Trophoblast cell (in vitro differentiated cells and primary cell): Measurements from ENCODE around the gene KNSTRN.
A peak's percentile ranks its signal among the peaks of the same experiment; 100 is the strongest.

Source experiments
- DNase-seq, 2 donors: peaks; one replicate each; pipeline ENCODE4 v3.0.0-alpha.2; 2016
- H2AFZ ChIP-seq: 2 replicates; pipeline ENCODE4 v1.6.1; 2013; ENCODE audit warnings: low read length, moderate library complexity, mild to moderate bottlenecking; ENCODE audit not compliant: insufficient read depth, poor library complexity
- H2AK5ac ChIP-seq: 2 replicates; pipeline ENCODE4 v1.6.1; 2013; ENCODE audit warnings: mild to moderate bottlenecking, low read length
- H2BK120ac ChIP-seq: 2 replicates; pipeline ENCODE4 v1.6.1; 2013; ENCODE audit warnings: low read length, mild to moderate bottlenecking, moderate library complexity; ENCODE audit not compliant: insufficient read depth, poor library complexity
- H2BK12ac ChIP-seq: 2 replicates; pipeline ENCODE4 v1.6.1; 2013; ENCODE audit warnings: mild to moderate bottlenecking, low read length, moderate library complexity
- H2BK5ac ChIP-seq: 2 replicates; pipeline ENCODE4 v1.6.1; 2013; ENCODE audit warnings: low read length, low read depth, moderate library complexity, mild to moderate bottlenecking; ENCODE audit not compliant: poor library complexity
- H3K14ac ChIP-seq: 2 replicates; pipeline ENCODE4 v1.6.1; 2013; ENCODE audit warnings: mild to moderate bottlenecking, low read length
- H3K18ac ChIP-seq: 2 replicates; pipeline ENCODE4 v1.6.1; 2013; ENCODE audit warnings: mild to moderate bottlenecking, low read length
- H3K23ac ChIP-seq: 2 replicates; pipeline ENCODE4 v1.6.1; 2013; ENCODE audit warnings: low read length
- H3K27ac ChIP-seq: 2 replicates; pipeline ENCODE4 v1.5.1; 2013; ENCODE audit warnings: low read depth, mild to moderate bottlenecking, inconsistent platforms, low read length, moderate library complexity
- H3K27me3 ChIP-seq: 2 replicates; pipeline ENCODE4 v1.6.1; 2013; ENCODE audit warnings: inconsistent platforms, mild to moderate bottlenecking, low read length, moderate library complexity; ENCODE audit not compliant: insufficient read depth
- H3K36me3 ChIP-seq, 2 experiments: 1 replicate in 1 of 2; 2 replicates in 1 of 2; pipeline ENCODE4 v1.6.1; 2013; ENCODE audit warnings: low read length in 2 of 2, mild to moderate bottlenecking in 2 of 2, moderate library complexity in 1 of 2; ENCODE audit not compliant: insufficient read depth in 2 of 2, control insufficient read depth in 1 of 2
- H3K4ac ChIP-seq: 2 replicates; pipeline ENCODE4 v1.6.1; 2013; ENCODE audit warnings: low read depth, mild to moderate bottlenecking, low read length, moderate library complexity
- H3K4me1 ChIP-seq, 2 experiments: 1 replicate in 1 of 2; 2 replicates in 1 of 2; pipeline ENCODE4 v1.6.1; 2013; ENCODE audit warnings: low read length in 2 of 2, mild to moderate bottlenecking in 2 of 2, moderate library complexity in 1 of 2; ENCODE audit not compliant: insufficient read depth in 2 of 2, control insufficient read depth in 1 of 2
- H3K4me2 ChIP-seq: 2 replicates; pipeline ENCODE4 v1.6.1; 2013; ENCODE audit warnings: inconsistent platforms, mild to moderate bottlenecking, low read length, moderate library complexity
- H3K4me3 ChIP-seq: 2 replicates; pipeline ENCODE4 v1.5.1; 2013; ENCODE audit warnings: mild to moderate bottlenecking, low read depth, low read length, inconsistent platforms
- H3K79me1 ChIP-seq: one replicate; pipeline ENCODE4 v1.6.1; 2013; ENCODE audit warnings: low read length
- H3K79me2 ChIP-seq: 2 replicates; pipeline ENCODE4 v1.6.1; 2013; ENCODE audit warnings: low read length, mild to moderate bottlenecking; ENCODE audit not compliant: control insufficient read depth, insufficient read depth, poor library complexity
- H3K9ac ChIP-seq: 2 replicates; pipeline ENCODE4 v1.6.1; 2013; ENCODE audit warnings: mild to moderate bottlenecking, low read length
- H3K9me3 ChIP-seq: 2 replicates; pipeline ENCODE4 v1.6.1; 2013; ENCODE audit warnings: low read depth, mild to moderate bottlenecking, control low read depth, inconsistent platforms, low read length; ENCODE audit not compliant: insufficient read depth
- H4K12ac ChIP-seq: 2 replicates; pipeline ENCODE4 v1.6.1; 2013; ENCODE audit warnings: low read depth, mild to moderate bottlenecking, low read length, moderate library complexity
- H4K8ac ChIP-seq: 2 replicates; pipeline ENCODE4 v1.6.1; 2013; ENCODE audit warnings: low read depth, mild to moderate bottlenecking, low read length, moderate library complexity
- H4K91ac ChIP-seq: one replicate; pipeline ENCODE4 v1.6.1; 2013; ENCODE audit warnings: low read depth, mild to moderate bottlenecking, low read length, moderate library complexity
- WGBS: extraction: QIAGEN DNeasy Blood & Tissue Kit; methylation state at CpG from one replicate; pipeline ENCODE4 v1.1.7; 2013; ENCODE audit warnings: missing lambda C conversion rate; ENCODE audit not compliant: insufficient read length, insufficient coverage; ENCODE audit errors: extremely low coverage; 5-methylcytosine and 5-hydroxymethylcytosine counted together

KNSTRN gene

DNA sequence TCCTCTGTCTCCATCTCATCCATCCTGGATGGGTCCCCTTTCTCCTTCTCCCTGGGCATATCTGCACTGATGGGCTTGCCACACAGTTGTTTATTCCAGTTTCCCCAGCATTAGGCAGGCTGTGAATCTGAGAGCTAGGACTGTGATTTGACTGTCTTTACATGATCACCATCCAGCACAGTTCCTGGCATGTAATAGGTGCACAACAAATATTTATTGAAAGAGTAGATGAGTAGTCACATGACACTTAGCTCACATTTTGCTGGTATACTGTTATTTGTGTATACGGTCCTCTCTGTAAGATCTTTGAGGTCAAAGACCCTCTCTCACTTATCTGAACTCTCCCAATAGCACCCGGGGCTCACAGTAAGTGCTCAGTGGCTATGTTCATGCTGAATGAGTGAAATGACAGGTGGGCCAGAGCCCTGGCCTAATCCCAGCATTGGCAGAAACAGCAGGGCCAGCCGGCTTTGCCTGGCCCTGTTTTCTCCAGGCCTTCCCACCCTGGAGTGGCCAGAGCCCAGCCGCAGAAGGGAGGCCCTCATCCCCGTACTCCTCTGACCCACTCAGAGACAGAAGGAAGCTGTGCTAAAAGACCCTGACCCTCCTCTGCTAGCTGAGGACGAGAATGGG, 42.1 kb downstream of the KNSTRN start:
- Histone ChIP-seq H3K9ac (no peak overlapping the region), H4K12ac (no peak overlapping the region), H3K27me3 (no peaks in the 10 kb centered on the region), H2AK5ac (no peak overlapping the region), H3K23ac (peak overlapping the region; percentile 7), H3K79me1 (no peaks in the 10 kb centered on the region), H3K4me2 (no peak overlapping the region), H4K8ac (no peak overlapping the region), H3K4me3 (no peak overlapping the region), H3K14ac (no peak overlapping the region), H2BK12ac (no peak overlapping the region), H2BK5ac (no peak overlapping the region), H3K79me2 (no peaks in the 10 kb centered on the region), H2BK120ac (no peak overlapping the region), H3K36me3 (no peaks in the 10 kb centered on the region), H2AFZ (no peak overlapping the region), H3K4ac (no peak overlapping the region), H3K18ac (no peak overlapping the region), H3K27ac (no peak overlapping the region), H4K91ac (no peak overlapping the region), H3K4me1 (peaks cover 3% of the 10 kb centered on the region in 2 experiments), H3K9me3 (no peaks in the 10 kb centered on the region)
- DNase-seq = no peak
- WGBS = no CpG with 5 or more reads among the region's 6 CpGs

DNA sequence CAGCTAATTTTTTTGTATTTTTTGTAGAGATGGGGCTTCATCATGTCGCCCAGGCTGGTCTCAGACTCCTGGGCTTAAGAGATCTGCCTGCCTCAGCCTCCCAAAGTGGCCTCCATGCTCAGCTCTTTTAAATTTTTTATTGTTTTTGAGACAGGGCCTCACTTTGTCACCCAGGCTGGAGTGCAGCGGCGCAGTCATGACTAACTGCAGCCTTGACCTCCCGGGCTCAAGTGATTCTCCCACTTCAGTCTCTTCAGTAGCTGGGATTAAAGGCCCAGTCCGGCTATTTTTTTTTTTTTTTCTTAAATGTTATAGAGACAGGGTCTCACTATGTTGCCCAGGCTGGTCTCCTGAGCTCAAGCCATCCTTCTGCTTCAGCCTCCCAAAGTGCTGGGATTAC, 43.2 kb downstream of the KNSTRN start:
- no peak for DNase-seq

DNA sequence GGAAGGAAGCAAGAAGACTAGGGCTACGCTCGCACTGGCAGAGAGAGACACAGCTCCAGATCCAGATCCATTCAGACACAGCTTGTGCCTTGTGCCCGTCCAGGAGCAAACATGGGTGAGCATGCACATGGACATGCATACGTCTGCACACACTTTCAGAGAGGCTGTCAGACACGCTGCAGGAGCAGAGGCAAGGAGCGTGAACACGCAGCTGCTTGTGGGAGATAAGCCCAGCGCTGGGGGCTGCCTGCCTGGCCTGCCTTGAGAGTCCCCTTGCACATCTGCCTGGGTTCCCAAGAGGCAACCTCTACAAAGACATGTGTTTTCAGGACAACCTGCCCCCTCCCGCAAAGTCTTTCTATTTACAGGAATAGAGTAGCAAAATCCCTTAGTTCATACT, 44.7 kb downstream of the KNSTRN start:
- Histone ChIP-seq H4K91ac (no peak overlapping the region), H3K4me3 (no peak overlapping the region), H3K9me3 (no peaks in the 10 kb centered on the region), H4K8ac (no peak overlapping the region), H2BK120ac (no peak overlapping the region), H3K18ac (no peak overlapping the region), H3K36me3 (no peaks in the 10 kb centered on the region), H3K9ac (no peak overlapping the region), H3K27ac (no peak overlapping the region), H3K23ac (no peak overlapping the region), H3K27me3 (no peaks in the 10 kb centered on the region), H3K4me2 (no peak overlapping the region), H3K14ac (no peak overlapping the region), H3K4me1 (no peaks in the 10 kb centered on the region), H2BK5ac (no peak overlapping the region), H4K12ac (no peak overlapping the region), H2AFZ (no peak overlapping the region), H2AK5ac (no peak overlapping the region), H3K4ac (no peak overlapping the region), H3K79me1 (no peaks in the 10 kb centered on the region), H2BK12ac (no peak overlapping the region), H3K79me2 (no peaks in the 10 kb centered on the region)
- no peak for DNase-seq
- no CpG with 5 or more reads among the region's 9 CpGs for WGBS

More for the DNA sequence above, 43.2 kb downstream of the KNSTRN start:
- no peaks in the 10 kb centered on the region for H3K79me1 ChIP-seq
- H3K36me3 ChIP-seq = no peaks in the 10 kb centered on the region
- no peak overlapping the region for H2AFZ ChIP-seq
- no peak overlapping the region for H3K4me3 ChIP-seq
- no peaks in the 10 kb centered on the region for H3K79me2 ChIP-seq
- no peak overlapping the region for H3K27ac ChIP-seq
- H3K23ac ChIP-seq = no peak overlapping the region
- no peak overlapping the region for H3K9ac ChIP-seq
- no peaks in the 10 kb centered on the region for H3K27me3 ChIP-seq
- H3K18ac ChIP-seq = no peak overlapping the region
- H4K8ac ChIP-seq = no peak overlapping the region
- H2BK12ac ChIP-seq = no peak overlapping the region
- no peak overlapping the region for H3K4ac ChIP-seq
- no peaks in the 10 kb centered on the region for H3K9me3 ChIP-seq
- H4K12ac ChIP-seq = no peak overlapping the region
- H2BK120ac ChIP-seq = no peak overlapping the region
- no CpG with 5 or more reads among the region's 5 CpGs for WGBS
- H2AK5ac ChIP-seq = no peak overlapping the region
- H3K14ac ChIP-seq = no peak overlapping the region
- H3K4me2 ChIP-seq = no peak overlapping the region
- peaks cover 3% of the 10 kb centered on the region in 2 experiments for H3K4me1 ChIP-seq
- no peak overlapping the region for H2BK5ac ChIP-seq
- H4K91ac ChIP-seq = no peak overlapping the region

DNA sequence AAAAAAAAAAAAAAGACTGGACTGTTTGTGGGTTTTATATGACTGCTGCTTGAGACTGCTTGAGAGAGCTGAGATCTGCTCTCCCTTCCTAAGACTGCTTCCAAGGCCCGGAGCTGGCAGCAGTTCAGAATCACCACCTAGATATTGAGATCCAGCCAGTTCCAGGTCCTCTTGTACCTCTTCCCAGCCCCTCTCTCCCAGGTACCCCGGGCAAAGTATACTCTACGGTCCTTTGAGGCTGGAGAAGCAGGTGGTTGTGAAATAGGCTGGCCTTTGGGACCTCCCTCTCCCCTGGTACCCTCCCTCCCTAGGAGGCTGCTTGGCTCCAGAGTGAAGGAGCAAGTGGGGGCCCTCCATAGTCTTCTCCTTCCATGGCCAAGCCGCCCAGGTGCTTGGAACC, 45.7 kb downstream of the KNSTRN start:
- no peak overlapping the region for H3K27ac ChIP-seq
- no peak overlapping the region for H3K14ac ChIP-seq
- H3K4me2 ChIP-seq = no peak overlapping the region
- no peaks in the 10 kb centered on the region for H3K79me1 ChIP-seq
- H4K12ac ChIP-seq = no peak overlapping the region
- no peak for DNase-seq
- no peaks in the 10 kb centered on the region for H3K4me1 ChIP-seq
- no peak overlapping the region for H4K91ac ChIP-seq
- no peak overlapping the region for H3K4me3 ChIP-seq
- H3K18ac ChIP-seq = no peak overlapping the region
- no peak overlapping the region for H3K23ac ChIP-seq
- no CpG with 5 or more reads among the region's 4 CpGs for WGBS
- H3K79me2 ChIP-seq = no peaks in the 10 kb centered on the region
- H2BK12ac ChIP-seq = no peak overlapping the region
- H2AFZ ChIP-seq = no peak overlapping the region
- no peaks in the 10 kb centered on the region for H3K9me3 ChIP-seq
- H3K36me3 ChIP-seq = no peaks in the 10 kb centered on the region
- H2BK5ac ChIP-seq = no peak overlapping the region
- no peak overlapping the region for H2AK5ac ChIP-seq
- H3K27me3 ChIP-seq = no peaks in the 10 kb centered on the region
- H3K9ac ChIP-seq = no peak overlapping the region
- H4K8ac ChIP-seq = no peak overlapping the region
- H2BK120ac ChIP-seq = no peak overlapping the region
- no peak overlapping the region for H3K4ac ChIP-seq
